ENCODE data around the gene ECPAS. TPM values are rescaled to one million over a fixed set of nuclear protein-coding genes. Genes with fewer than 3 reads are reported as not detected.

The ECPAS gene
- total RNA-seq, 1 experiment from 2014 or later, result 123 TPM

DNA sequence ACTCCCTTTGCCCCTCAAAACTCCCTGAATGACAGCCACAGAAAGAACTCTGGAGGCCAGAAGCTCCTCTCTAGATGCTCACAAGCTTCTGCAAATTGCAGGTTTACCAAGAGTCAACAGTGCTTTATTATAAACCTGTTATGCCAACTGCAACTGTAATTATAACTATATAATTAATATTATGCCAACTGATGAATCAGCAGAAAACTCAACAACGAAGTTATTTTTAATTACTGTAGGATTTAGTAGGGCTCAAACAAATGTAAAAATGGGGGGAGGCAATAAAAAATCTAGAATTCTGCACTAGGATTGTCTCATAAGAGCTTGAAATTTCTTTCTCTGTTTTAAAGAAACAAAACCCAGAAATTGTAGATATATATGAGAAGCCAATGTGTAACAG, 117.2 kb downstream of the ECPAS start:
- Histone ChIP-seq H3K79me2 (ENCODE audit: low read depth) (no peaks in the 10 kb centered on the region), H3K36me3 (ENCODE audit: low read depth) (peaks cover 52% of the 10 kb centered on the region), H3K27me3 (ENCODE audit: insufficient read depth, low read depth) (no peaks in the 10 kb centered on the region), H3K27ac (no peak overlapping the region), H3F3A (ENCODE audit: insufficient read depth, low read depth) (no peaks in the 10 kb centered on the region; the same call in 1 of the 2 replicates), H3K9me2 (ENCODE audit: insufficient read depth) (no peaks in the 10 kb centered on the region), H3K9me3 (ENCODE audit: insufficient read depth, low read depth) (no peaks in the 10 kb centered on the region), H3K4me1 (replicated peaks; ENCODE audit: insufficient read depth) (no peaks in the 10 kb centered on the region), H3K4me3 (no peak overlapping the region), H4K20me1 (ENCODE audit: insufficient read depth) (no peaks in the 10 kb centered on the region), H3K4me2 (no peak overlapping the region), H2AFZ (no peak overlapping the region)
- BruUV-seq (replicated peaks), result no TSS peak
- ChIA-PET POLR2A (ENCODE audit: unreplicated experiment) (no interaction called here), CTCF (no interaction called here)
- intact Hi-C loops (cut with micrococcal nuclease; ENCODE audit: unreplicated experiment), result no loop called here
- DNase-seq, result no peak
- no peak for TF ChIP-seq EZH2 (IDR thresholded peaks at IDR 0.05; ENCODE audit: low read depth)
- TF ChIP-seq, protein P1, sequence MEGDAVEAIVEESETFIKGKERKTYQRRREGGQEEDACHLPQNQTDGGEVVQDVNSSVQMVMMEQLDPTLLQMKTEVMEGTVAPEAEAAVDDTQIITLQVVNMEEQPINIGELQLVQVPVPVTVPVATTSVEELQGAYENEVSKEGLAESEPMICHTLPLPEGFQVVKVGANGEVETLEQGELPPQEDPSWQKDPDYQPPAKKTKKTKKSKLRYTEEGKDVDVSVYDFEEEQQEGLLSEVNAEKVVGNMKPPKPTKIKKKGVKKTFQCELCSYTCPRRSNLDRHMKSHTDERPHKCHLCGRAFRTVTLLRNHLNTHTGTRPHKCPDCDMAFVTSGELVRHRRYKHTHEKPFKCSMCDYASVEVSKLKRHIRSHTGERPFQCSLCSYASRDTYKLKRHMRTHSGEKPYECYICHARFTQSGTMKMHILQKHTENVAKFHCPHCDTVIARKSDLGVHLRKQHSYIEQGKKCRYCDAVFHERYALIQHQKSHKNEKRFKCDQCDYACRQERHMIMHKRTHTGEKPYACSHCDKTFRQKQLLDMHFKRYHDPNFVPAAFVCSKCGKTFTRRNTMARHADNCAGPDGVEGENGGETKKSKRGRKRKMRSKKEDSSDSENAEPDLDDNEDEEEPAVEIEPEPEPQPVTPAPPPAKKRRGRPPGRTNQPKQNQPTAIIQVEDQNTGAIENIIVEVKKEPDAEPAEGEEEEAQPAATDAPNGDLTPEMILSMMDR (conservative IDR thresholded peaks at IDR 0.05), result no peak

DNA sequence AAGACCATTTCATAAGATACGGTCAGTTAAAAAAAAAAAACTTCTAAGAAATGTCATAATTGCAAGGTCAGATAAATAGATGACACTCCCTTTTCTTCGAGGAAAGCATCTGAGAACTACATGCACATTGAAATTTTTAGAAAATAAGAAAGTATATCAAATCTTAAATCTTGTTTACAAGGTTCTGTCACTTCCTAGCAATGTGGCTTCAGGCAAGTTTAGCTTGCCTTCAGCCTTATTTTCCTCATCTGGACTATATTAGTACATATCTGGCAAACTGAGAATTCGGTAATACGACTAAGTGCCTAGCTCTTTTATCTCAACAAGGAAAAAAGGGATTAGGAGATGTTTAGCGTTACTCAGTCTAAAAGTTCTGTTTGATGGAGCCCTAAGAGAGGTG, 121.7 kb downstream of the ECPAS start:
- Histone ChIP-seq H3K4me3 (no peak overlapping the region), H3K79me2 (ENCODE audit: low read depth) (no peaks in the 10 kb centered on the region), H4K20me1 (ENCODE audit: insufficient read depth) (no peaks in the 10 kb centered on the region), H3K27me3 (ENCODE audit: insufficient read depth, low read depth) (no peaks in the 10 kb centered on the region), H3K9me3 (ENCODE audit: insufficient read depth, low read depth) (no peaks in the 10 kb centered on the region), H3K27ac (no peak overlapping the region), H3K36me3 (ENCODE audit: low read depth) (peaks cover 30% of the 10 kb centered on the region), H3K4me1 (replicated peaks; ENCODE audit: insufficient read depth) (no peaks in the 10 kb centered on the region), H3K4me2 (no peak overlapping the region), H2AFZ (no peak overlapping the region), H3F3A (ENCODE audit: insufficient read depth, low read depth) (peaks cover 5% of the 10 kb centered on the region; the same call in 1 of the 2 replicates), H3K9me2 (ENCODE audit: insufficient read depth) (no peaks in the 10 kb centered on the region)
- intact Hi-C loops (cut with micrococcal nuclease; ENCODE audit: unreplicated experiment), result no loop called here
- no peak for TF ChIP-seq EZH2 (IDR thresholded peaks at IDR 0.05; ENCODE audit: low read depth)
- TF ChIP-seq, protein P1 (conservative IDR thresholded peaks at IDR 0.05), result no peak
- ChIA-PET POLR2A (ENCODE audit: unreplicated experiment) (no interaction called here), CTCF (no interaction called here)
- DNase-seq, result no peak
- BruUV-seq (replicated peaks), result no TSS peak

DNA sequence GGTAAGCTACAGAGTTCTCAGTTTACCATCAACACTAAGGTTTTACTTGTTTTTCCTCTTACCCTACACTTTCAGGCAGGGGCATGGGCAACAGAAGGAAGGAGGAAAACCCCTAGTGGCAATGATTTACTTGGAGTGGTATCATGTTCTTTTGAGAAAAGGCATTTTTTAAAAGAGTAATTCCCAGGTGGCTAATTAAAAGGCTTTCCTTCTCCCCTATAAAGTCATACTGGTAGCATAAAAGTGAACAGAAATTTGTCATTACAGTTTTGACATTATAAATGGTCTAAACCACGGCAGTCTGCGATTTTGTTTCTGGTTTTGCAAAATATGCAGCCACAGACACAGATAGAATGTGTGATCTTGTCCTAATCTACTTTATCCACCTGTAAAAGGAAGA, 123.3 kb downstream of the ECPAS start:
- CTCF ChIA-PET, result no interaction called here
- no peaks in the 10 kb centered on the region for H3K79me2 ChIP-seq (ENCODE audit: low read depth)
- H3K9me3 ChIP-seq (ENCODE audit: insufficient read depth, low read depth), result no peaks in the 10 kb centered on the region
- H3K9me2 ChIP-seq (ENCODE audit: insufficient read depth), result no peaks in the 10 kb centered on the region
- H3K36me3 ChIP-seq (ENCODE audit: low read depth), result peaks cover 23% of the 10 kb centered on the region
- POLR2A ChIA-PET (ENCODE audit: unreplicated experiment), result interaction anchor here (0.6 kb wide), 1 partner anchor 106 kb away, joined by 3 read pairs; no protein-coding TSS in a partner anchor
- no peak overlapping the region for H3K4me2 ChIP-seq
- no peak overlapping the region for H2AFZ ChIP-seq
- intact Hi-C loops (cut with micrococcal nuclease; ENCODE audit: unreplicated experiment), result no loop called here
- peaks cover 5% of the 10 kb centered on the region for H3K4me1 ChIP-seq (replicated peaks; ENCODE audit: insufficient read depth)
- no peaks in the 10 kb centered on the region for H3K27me3 ChIP-seq (ENCODE audit: insufficient read depth, low read depth)
- BruUV-seq (replicated peaks), result no TSS peak
- no peak for DNase-seq
- H4K20me1 ChIP-seq (ENCODE audit: insufficient read depth), result no peaks in the 10 kb centered on the region
- no peak overlapping the region for H3K4me3 ChIP-seq
- H3F3A ChIP-seq (ENCODE audit: insufficient read depth, low read depth), result peaks cover 5% of the 10 kb centered on the region; the same call in 1 of the 2 replicates
- no peak overlapping the region for H3K27ac ChIP-seq
- no peak for TF ChIP-seq EZH2 (IDR thresholded peaks at IDR 0.05; ENCODE audit: low read depth)
- TF ChIP-seq, protein P1 (conservative IDR thresholded peaks at IDR 0.05), result no peak

Data from PC-9 (cell line).